Right atrium auricular region (tissue), 2 donors: ENCODE measurements around the gene ATP5MC3. TPM values are rescaled to one million over a fixed set of nuclear protein-coding genes. Genes with fewer than 3 reads are reported as not detected.

Experiments
- DNase-seq: peaks from one replicate; pipeline ENCODE4 v3.0.0-alpha.2; 2019; ENCODE audit warnings: low spot score
- H3K27ac ChIP-seq, 2 donors: fragments of 200-600 bp; sonication (generic); 1 replicate in 1 of 2; 2 replicates in 1 of 2; pipeline ENCODE4 v1.5.1; 2016 to 2019
- H3K27me3 ChIP-seq, 2 donors: fragments of 200-600 bp; sonication (generic); one replicate each; pipeline versions ENCODE4 v1.5.1 to v1.6.0; 2017 to 2019
- H3K36me3 ChIP-seq: fragments of 200-600 bp; sonication (generic); one replicate; pipeline ENCODE4 v1.5.1; 2016
- H3K4me1 ChIP-seq, 2 donors: fragments of 200-600 bp; sonication (generic); one replicate each; pipeline versions ENCODE4 v1.5.1 to v1.6.0; 2017 to 2019
- H3K4me3 ChIP-seq, 2 donors: fragments of 200-600 bp; sonication (generic); 1 replicate in 1 of 2; 2 replicates in 1 of 2; pipeline ENCODE4 v1.5.1; 2017 to 2019; ENCODE audit warnings: mild to moderate bottlenecking in 1 of 2, moderate library complexity in 1 of 2
- H3K9me3 ChIP-seq, 2 donors: fragments of 200-600 bp; sonication (generic); one replicate each; pipeline ENCODE4 v1.5.1; 2019
- CTCF ChIP-seq, 2 donors: fragments of 200-600 bp; sonication (generic); IDR thresholded peaks; one replicate each; pipeline ENCODE4 v1.5.1; 2019; ENCODE audit warnings: antibody characterized with exemption in 2 of 2
- total RNA-seq, 2 donors: library from RNA; depleted of rRNA; stranded (reverse); fragments of >200 nt; gene quantifications; one replicate each; pipeline ENCODE4 v1.1.0, GENCODE V29; 2016

Gene ATP5MC3
- total RNA-seq, 2 donors from 2014 or later = 492 to 746 TPM

GRCh38 chr2:175143191-175143590, 38.3 kb downstream of the ATP5MC3 start:
- no peak overlapping the region for H3K4me3 ChIP-seq
- DNase-seq = no peak
- H3K4me1 ChIP-seq = peaks cover 0 to 7% of the 10 kb centered on the region in 2 donors
- H3K36me3 ChIP-seq = no peaks in the 10 kb centered on the region
- H3K27me3 ChIP-seq = no peaks in the 10 kb centered on the region
- no peak overlapping the region for H3K27ac ChIP-seq
- TF ChIP-seq CTCF (IDR thresholded peaks at IDR 0.05) = no peak
- H3K9me3 ChIP-seq = no peaks in the 10 kb centered on the region

- H3K4me3 ChIP-seq = no peak overlapping the region
- no peaks in the 10 kb centered on the region for H3K27me3 ChIP-seq
- peaks cover 0 to 7% of the 10 kb centered on the region in 2 donors for H3K4me1 ChIP-seq
- DNase-seq = no peak
- no peaks in the 10 kb centered on the region for H3K36me3 ChIP-seq
- no peak overlapping the region for H3K27ac ChIP-seq
- TF ChIP-seq CTCF (IDR thresholded peaks at IDR 0.05) = no peak
- no peaks in the 10 kb centered on the region for H3K9me3 ChIP-seq
Measured at GRCh38 chr2:175140332-175140731, 41.2 kb downstream of the ATP5MC3 start.

- H3K27ac ChIP-seq = no peak overlapping the region
- no peaks in the 10 kb centered on the region for H3K27me3 ChIP-seq
- peaks cover 0 to 7% of the 10 kb centered on the region in 2 donors for H3K4me1 ChIP-seq
- TF ChIP-seq CTCF (IDR thresholded peaks at IDR 0.05) = no peak
- H3K4me3 ChIP-seq = no peak overlapping the region
- no peak for DNase-seq
- no peaks in the 10 kb centered on the region for H3K9me3 ChIP-seq
- H3K36me3 ChIP-seq = no peaks in the 10 kb centered on the region
Measured at GRCh38 chr2:175137793-175138192, 43.7 kb downstream of the ATP5MC3 start.

- DNase-seq = no peak
- no peaks in the 10 kb centered on the region for H3K27me3 ChIP-seq
- no peaks in the 10 kb centered on the region for H3K36me3 ChIP-seq
- H3K9me3 ChIP-seq = no peaks in the 10 kb centered on the region
- no peak overlapping the region for H3K4me3 ChIP-seq
- peaks cover 0 to 7% of the 10 kb centered on the region in 2 donors for H3K4me1 ChIP-seq
- H3K27ac ChIP-seq = no peak overlapping the region
- TF ChIP-seq CTCF (IDR thresholded peaks at IDR 0.05) = no peak
Measured at GRCh38 chr2:175136334-175137215, 44.9 kb downstream of the ATP5MC3 start.

GRCh38 chr2:175135862-175136261, 45.6 kb downstream of the ATP5MC3 start:
- Histone ChIP-seq H3K9me3 (no peaks in the 10 kb centered on the region), H3K4me3 (no peak overlapping the region), H3K4me1 (peaks cover 0 to 10% of the 10 kb centered on the region in 2 donors), H3K27me3 (no peaks in the 10 kb centered on the region), H3K27ac (no peak overlapping the region), H3K36me3 (no peaks in the 10 kb centered on the region)
- no peak for DNase-seq
- TF ChIP-seq CTCF (IDR thresholded peaks at IDR 0.05) = no peak
